Stimulated activated CD8-positive, alpha-beta memory T cell treated with anti-CD3 and anti-CD28 coated beads, Interleukin-7, amount 100 ng/mL, for 24 hours (primary cell): ENCODE data around the gene MGAT5B.
"Not testable (repeated sequence)": the region's sequence is repeated elsewhere in the genome, so short reads cannot be mapped to it uniquely, and the experiment has no call there.

Experiments used
- DNase-seq: peaks from one replicate; pipeline ENCODE4 v3.0.0-alpha.2; 2020; ENCODE audit warnings: low read depth

The MGAT5B gene

GRCh38 chr17:76951375-76951905, 83.2 kb downstream of the MGAT5B start:
- DNase-seq: no peak

GRCh38 chr17:76952402-76952801, 84.2 kb downstream of the MGAT5B start:
- no peak for DNase-seq

- no peak for DNase-seq
Observed at GRCh38 chr17:76953066-76953465, 84.9 kb downstream of the MGAT5B start.

GRCh38 chr17:76953946-76954345, 85.7 kb downstream of the MGAT5B start:
- DNase-seq: no peak

GRCh38 chr17:76955191-76955590, 87.0 kb downstream of the MGAT5B start:
- DNase-seq: no peak

- DNase-seq: no peak
Observed at GRCh38 chr17:76956846-76957540, 88.8 kb downstream of the MGAT5B start.

- no peak for DNase-seq
Observed at GRCh38 chr17:76957678-76958464, 89.7 kb downstream of the MGAT5B start.

- no peak for DNase-seq
Observed at GRCh38 chr17:76958974-76959373, 90.8 kb downstream of the MGAT5B start.

GRCh38 chr17:76961869-76962268, 93.7 kb downstream of the MGAT5B start:
- no peak for DNase-seq

GRCh38 chr17:76962858-76963257, 94.7 kb downstream of the MGAT5B start:
- no peak for DNase-seq

GRCh38 chr17:76966016-76966415, 97.8 kb downstream of the MGAT5B start:
- no peak for DNase-seq

GRCh38 chr17:76966486-76967181, 98.4 kb downstream of the MGAT5B start:
- no peak for DNase-seq

GRCh38 chr17:76967762-76968161, 99.6 kb downstream of the MGAT5B start:
- DNase-seq: no peak

GRCh38 chr17:76968707-76969597, 100.7 kb downstream of the MGAT5B start:
- peak; percentile 14 for DNase-seq

GRCh38 chr17:76969598-76970172, 101.5 kb downstream of the MGAT5B start:
- no peak for DNase-seq

- DNase-seq: not testable (repeated sequence)
Observed at GRCh38 chr17:76970228-76970627, 102.0 kb downstream of the MGAT5B start.

GRCh38 chr17:76972046-76972641, 103.9 kb downstream of the MGAT5B start:
- DNase-seq: no peak

GRCh38 chr17:76973040-76973439, 104.8 kb downstream of the MGAT5B start:
- no peak for DNase-seq

GRCh38 chr17:76974721-76975120, 106.5 kb downstream of the MGAT5B start:
- DNase-seq: no peak

GRCh38 chr17:76978050-76978449, 109.8 kb downstream of the MGAT5B start:
- DNase-seq: not testable (repeated sequence)
